OCI-LY7 (cell line): ENCODE data around the gene KRTAP4-1. TPM values are rescaled to one million over a fixed set of nuclear protein-coding genes. Genes with fewer than 3 reads are reported as not detected.

Experiments used
- BruUV-seq: library from RNA; stranded (reverse); fragments of 400-500 nt; replicated peaks from 2 replicates; lab custom pipeline; 2021; lab: Mats Ljungman, UMichigan
- CTCF ChIA-PET: fragments of 300-600 bp; sonication (Branson Sonifier 250); formaldehyde crosslinking; loops from one replicate; lab custom pipeline; 2022; ENCODE audit warnings: antibody characterized with exemption; ENCODE audit not compliant: unreplicated experiment; lab: Charles Lee
- POLR2A ChIA-PET: fragments of 300-600 bp; sonication (Branson Sonifier 250); formaldehyde crosslinking; loops from one replicate; lab custom pipeline; 2022; ENCODE audit warnings: antibody characterized with exemption; lab: Charles Lee
- DNase-seq: peaks from one replicate; pipeline ENCODE4 v3.0.0-alpha.2; 2015; ENCODE audit warnings: low spot score
- H2AFZ ChIP-seq: fragments of 200-600 bp; sonication (generic), shearing (Covaris generic); 2 replicates; pipeline ENCODE4 v1.6.1; 2014; ENCODE audit warnings: mild to moderate bottlenecking, antibody characterized with exemption, low read length, moderate library complexity
- H3K27ac ChIP-seq: fragments of 200-600 bp; sonication (generic); 2 replicates; pipeline ENCODE4 v1.5.1; 2014; ENCODE audit warnings: mixed run types, low read depth, mild to moderate bottlenecking, moderate library complexity, low read length, inconsistent platforms; ENCODE audit not compliant: poor library complexity, severe bottlenecking
- H3K36me3 ChIP-seq: fragments of 200-600 bp; sonication (generic); 2 replicates; pipeline ENCODE4 v1.6.1; 2014; ENCODE audit warnings: mild to moderate bottlenecking, antibody characterized with exemption, low read length, moderate library complexity, mixed read lengths; ENCODE audit not compliant: insufficient read depth
- H3K4me1 ChIP-seq: fragments of 200-600 bp; sonication (generic); 2 replicates; pipeline ENCODE4 v1.5.1; 2014; ENCODE audit warnings: mild to moderate bottlenecking, low read length; ENCODE audit not compliant: insufficient read depth, poor library complexity, severe bottlenecking
- H3K4me2 ChIP-seq: fragments of 200-600 bp; sonication (generic); 2 replicates; pipeline ENCODE4 v1.6.1; 2014; ENCODE audit warnings: mild to moderate bottlenecking, low read length
- H3K4me3 ChIP-seq: fragments of 200-600 bp; sonication (generic); 2 replicates; pipeline ENCODE4 v1.5.1; 2014; ENCODE audit warnings: mild to moderate bottlenecking, low read depth, low read length; ENCODE audit not compliant: poor library complexity, severe bottlenecking
- H3K79me2 ChIP-seq: fragments of 200-600 bp; sonication (generic); 2 replicates; pipeline ENCODE4 v1.6.1; 2016; ENCODE audit warnings: low read depth, mild to moderate bottlenecking, low read length, moderate library complexity, mixed read lengths; ENCODE audit not compliant: insufficient read depth
- H3K9me2 ChIP-seq: fragments of 200-600 bp; sonication (generic); 2 replicates; pipeline ENCODE4 v1.6.1; 2016; ENCODE audit warnings: mild to moderate bottlenecking, low read length, mixed read lengths; ENCODE audit not compliant: insufficient read depth
- H3K9me3 ChIP-seq: fragments of 200-600 bp; sonication (generic); 2 replicates; pipeline ENCODE4 v1.6.1; 2014; ENCODE audit warnings: mild to moderate bottlenecking, mixed run types, low read length, mixed read lengths
- H4K20me1 ChIP-seq: fragments of 200-600 bp; sonication (generic); 2 replicates; pipeline ENCODE4 v1.6.1; 2014; ENCODE audit warnings: mild to moderate bottlenecking, antibody characterized with exemption, low read length, moderate library complexity, mixed read lengths; ENCODE audit not compliant: insufficient read depth
- CTCF ChIP-seq: fragments of 200-600 bp; sonication (generic); conservative IDR thresholded peaks from 2 replicates; pipeline ENCODE4 v1.5.1; 2014; ENCODE audit warnings: mild to moderate bottlenecking, antibody characterized with exemption, low read length, moderate library complexity, mixed read lengths
- EZH2phosphoT487 ChIP-seq: fragments of 200-600 bp; sonication (generic); IDR thresholded peaks from 2 replicates; pipeline ENCODE4 v1.6.1; 2018; ENCODE audit warnings: low read depth, borderline replicate concordance, mild to moderate bottlenecking, mixed run types, antibody characterized with exemption, low read length, moderate library complexity, mixed read lengths
- intact Hi-C: fragments of 100-400 bp; cut with micrococcal nuclease; formaldehyde crosslinking; loops from one replicate; pipeline ENCODE4 v1.10.0; 2022; ENCODE audit not compliant: unreplicated experiment
- total RNA-seq, 2 experiments: library from RNA; depleted of rRNA in 1 of 2; stranded (reverse); fragments of >200 nt in 1 of 2; shearing (Covaris generic) in 1 of 2; gene quantifications; 2 replicates each; pipeline ENCODE4 v1.2.3, GENCODE V29; 2014 to 2022

Gene KRTAP4-1
- total RNA-seq, 2 experiments from 2014 or later: not detected

GRCh38 chr17:41223821-41224220 lies 39.1 kb upstream of the KRTAP4-1 start:
- CTCF ChIA-PET: no interaction called here
- H3K9me2 ChIP-seq: no peaks in the 10 kb centered on the region
- POLR2A ChIA-PET: no interaction called here
- H4K20me1 ChIP-seq: no peaks in the 10 kb centered on the region
- no peaks in the 10 kb centered on the region for H3K36me3 ChIP-seq
- no peak overlapping the region for H2AFZ ChIP-seq
- intact Hi-C loops: no loop called here
- H3K4me3 ChIP-seq: no peak overlapping the region
- no TSS peak for BruUV-seq
- no peaks in the 10 kb centered on the region for H3K9me3 ChIP-seq
- H3K4me2 ChIP-seq: no peak overlapping the region
- no peak overlapping the region for H3K27ac ChIP-seq
- no peak for DNase-seq
- no peaks in the 10 kb centered on the region for H3K79me2 ChIP-seq
- no peaks in the 10 kb centered on the region for H3K4me1 ChIP-seq
- TF ChIP-seq CTCF (no peak), EZH2phosphoT487 (no peak)

- H3K9me3 ChIP-seq: no peaks in the 10 kb centered on the region
- H3K4me3 ChIP-seq: no peak overlapping the region
- no peak for DNase-seq
- H2AFZ ChIP-seq: no peak overlapping the region
- no peak overlapping the region for H3K4me2 ChIP-seq
- no peaks in the 10 kb centered on the region for H3K4me1 ChIP-seq
- intact Hi-C loops: no loop called here
- no TSS peak for BruUV-seq
- no peaks in the 10 kb centered on the region for H3K79me2 ChIP-seq
- no peaks in the 10 kb centered on the region for H3K9me2 ChIP-seq
- TF ChIP-seq CTCF (no peak), EZH2phosphoT487 (no peak)
- CTCF ChIA-PET: no interaction called here
- H3K36me3 ChIP-seq: no peaks in the 10 kb centered on the region
- POLR2A ChIA-PET: no interaction called here
- no peaks in the 10 kb centered on the region for H4K20me1 ChIP-seq
- no peak overlapping the region for H3K27ac ChIP-seq
Observed at GRCh38 chr17:41215681-41216080, 31.0 kb upstream of the KRTAP4-1 start.

GRCh38 chr17:41212524-41213169 lies 27.9 kb upstream of the KRTAP4-1 start:
- ChIA-PET CTCF (no interaction called here), POLR2A (no interaction called here)
- no peaks in the 10 kb centered on the region for H3K36me3 ChIP-seq
- H2AFZ ChIP-seq: no peak overlapping the region
- no peaks in the 10 kb centered on the region for H3K79me2 ChIP-seq
- H3K4me3 ChIP-seq: no peak overlapping the region
- no peaks in the 10 kb centered on the region for H3K9me3 ChIP-seq
- H3K9me2 ChIP-seq: no peaks in the 10 kb centered on the region
- H3K4me2 ChIP-seq: no peak overlapping the region
- H3K27ac ChIP-seq: no peak overlapping the region
- BruUV-seq: no TSS peak
- H3K4me1 ChIP-seq: no peaks in the 10 kb centered on the region
- no peak for DNase-seq
- H4K20me1 ChIP-seq: no peaks in the 10 kb centered on the region
- intact Hi-C loops: no loop called here
- TF ChIP-seq CTCF: no peak
- no peak for TF ChIP-seq EZH2phosphoT487
